Stimulated activated CD4-positive, alpha-beta T cell treated with anti-CD3 and anti-CD28 coated beads, Interleukin-15, amount 100 ng/mL, for 24 hours (primary cell): ENCODE results near the gene ADCYAP1R1.

Experiments used
- DNase-seq: peaks from one replicate; pipeline ENCODE4 v3.0.0-alpha.2; 2020

ADCYAP1R1 gene

GRCh38 chr7:31044529-31044928, 7.6 kb upstream of the ADCYAP1R1 start:
- no peak for DNase-seq

- no peak for DNase-seq
Observed at GRCh38 chr7:31046723-31047122, 5.4 kb upstream of the ADCYAP1R1 start.

GRCh38 chr7:31047313-31048146, 4.6 kb upstream of the ADCYAP1R1 start:
- DNase-seq = no peak

GRCh38 chr7:31049005-31049765, 2.9 kb upstream of the ADCYAP1R1 start:
- DNase-seq = no peak

- DNase-seq = no peak
Observed at GRCh38 chr7:31052487-31052840, 356 bp downstream of the ADCYAP1R1 start.

GRCh38 chr7:31052841-31053601, 913 bp downstream of the ADCYAP1R1 start:
- DNase-seq = no peak

- DNase-seq = no peak
Observed at GRCh38 chr7:31053986-31054385, 1.9 kb downstream of the ADCYAP1R1 start.

GRCh38 chr7:31054608-31055278, 2.6 kb downstream of the ADCYAP1R1 start:
- DNase-seq = no peak

- DNase-seq = no peak
Observed at GRCh38 chr7:31055471-31055870, 3.4 kb downstream of the ADCYAP1R1 start.

- no peak for DNase-seq
Observed at GRCh38 chr7:31056775-31057346, 4.8 kb downstream of the ADCYAP1R1 start.

GRCh38 chr7:31058122-31058521, 6.0 kb downstream of the ADCYAP1R1 start:
- peak; percentile 12 for DNase-seq

GRCh38 chr7:31058688-31059087, 6.6 kb downstream of the ADCYAP1R1 start:
- DNase-seq = no peak

GRCh38 chr7:31059551-31059950, 7.4 kb downstream of the ADCYAP1R1 start:
- no peak for DNase-seq

GRCh38 chr7:31061185-31061584, 9.1 kb downstream of the ADCYAP1R1 start:
- no peak for DNase-seq

GRCh38 chr7:31062746-31063435, 10.8 kb downstream of the ADCYAP1R1 start:
- no peak for DNase-seq

- DNase-seq = no peak
Observed at GRCh38 chr7:31065021-31065593, 13.0 kb downstream of the ADCYAP1R1 start.

GRCh38 chr7:31065840-31066239, 13.7 kb downstream of the ADCYAP1R1 start:
- no peak for DNase-seq

- DNase-seq = no peak
Observed at GRCh38 chr7:31066516-31067130, 14.5 kb downstream of the ADCYAP1R1 start.

- DNase-seq = no peak
Observed at GRCh38 chr7:31067491-31067890, 15.4 kb downstream of the ADCYAP1R1 start.

GRCh38 chr7:31068006-31068675, 16.0 kb downstream of the ADCYAP1R1 start:
- DNase-seq = no peak
